Tibial nerve (tissue), 3 donors: ENCODE data around the gene KCNT1.

Experiments
- CTCF ChIP-seq, 5 experiments: fragments of 200-600 bp in 3 of 5; fragments of 450-650 bp in 2 of 5; sonication (generic) in 3 of 5; IDR thresholded peaks; one replicate each; pipeline ENCODE4 v1.5.1; 2016 to 2019; ENCODE audit warnings: antibody characterized with exemption in 5 of 5, mild to moderate bottlenecking in 3 of 5, moderate library complexity in 2 of 5
- POLR2A ChIP-seq, 2 donors: fragments of 450-650 bp; IDR thresholded peaks; one replicate each; pipeline ENCODE4 v1.6.1; 2017; ENCODE audit warnings: antibody characterized with exemption in 2 of 2, mild to moderate bottlenecking in 2 of 2, moderate library complexity in 2 of 2

- TF ChIP-seq POLR2A (IDR thresholded peaks at IDR 0.05), result no peak
- no peak for TF ChIP-seq CTCF (IDR thresholded peaks at IDR 0.05)
Measured at GRCh38 chr9:135761845-135762168, 59.8 kb downstream of the KCNT1 start.
